IMR-90 (cell line): ENCODE measurements around the gene AMOTL2. TPM values are rescaled to one million over a fixed set of nuclear protein-coding genes. Genes with fewer than 3 reads are reported as not detected.

ENCODE experiments used
- ATAC-seq: fragments of 200-7000 bp; cut with Tn5 transposase; 2 replicates; pipeline ENCODE4 v1.9.1; 2020; ENCODE audit warnings: low read depth, mild to moderate bottlenecking, moderate library complexity
- BruUV-seq: library from RNA; stranded (reverse); fragments of 400-500 nt; replicated peaks from 2 replicates; lab custom pipeline; 2021; lab: Mats Ljungman, UMichigan
- CTCF ChIA-PET: fragments of 300-600 bp; formaldehyde crosslinking; extraction: SDS; loops from one replicate; lab custom pipeline; 2021; ENCODE audit warnings: antibody characterized with exemption; lab: Yijun Ruan, JAX
- POLR2A ChIA-PET: fragments of 300-600 bp; sonication (Branson Sonifier 250); formaldehyde crosslinking; loops from one replicate; lab custom pipeline; 2022; ENCODE audit warnings: antibody characterized with exemption; ENCODE audit not compliant: unreplicated experiment; lab: Charles Lee
- DNase-seq: peaks from one replicate; pipeline ENCODE4 v3.0.0; 2013
- H2AFZ ChIP-seq: replicated peaks from 2 replicates; pipeline ENCODE3; 2013; ENCODE audit warnings: low read length, mild to moderate bottlenecking; ENCODE audit not compliant: poor library complexity
- H2AK5ac ChIP-seq: 2 replicates; pipeline ENCODE4 v1.6.1; 2013; ENCODE audit warnings: low read depth, low read length, inconsistent platforms
- H2AK9ac ChIP-seq: replicated peaks from 2 replicates; pipeline ENCODE3; 2013; ENCODE audit warnings: mild to moderate bottlenecking, low read depth, low read length, moderate library complexity; ENCODE audit not compliant: poor library complexity
- H2BK120ac ChIP-seq: 2 replicates; pipeline ENCODE4 v1.6.1; 2013; ENCODE audit warnings: low read depth, low read length, inconsistent platforms
- H2BK15ac ChIP-seq: 3 replicates; pipeline ENCODE4 v1.6.1; 2013; ENCODE audit warnings: low read depth, low read length, inconsistent platforms
- H2BK20ac ChIP-seq: 2 replicates; pipeline ENCODE4 v1.6.1; 2013; ENCODE audit warnings: low read depth, mild to moderate bottlenecking, inconsistent platforms, low read length, moderate library complexity
- H2BK5ac ChIP-seq: 2 replicates; pipeline ENCODE4 v1.6.1; 2013; ENCODE audit warnings: mild to moderate bottlenecking, low read depth, low read length, inconsistent platforms; ENCODE audit not compliant: poor library complexity, severe bottlenecking
- H3K14ac ChIP-seq: replicated peaks from 2 replicates; pipeline ENCODE4 v1.6.1; 2013; ENCODE audit warnings: low read depth, low read length, inconsistent platforms
- H3K18ac ChIP-seq: 2 replicates; pipeline ENCODE4 v1.6.1; 2013; ENCODE audit warnings: low read depth, low read length, control low read depth
- H3K23ac ChIP-seq: 2 replicates; pipeline ENCODE4 v1.6.1; 2013; ENCODE audit warnings: low read depth, low read length, inconsistent platforms
- H3K27ac ChIP-seq: 2 replicates; pipeline ENCODE4 v1.5.1; 2013; ENCODE audit warnings: mild to moderate bottlenecking, control low read depth, low read length; ENCODE audit not compliant: insufficient read depth
- H3K27me3 ChIP-seq: 2 replicates; pipeline ENCODE4 v1.6.1; 2013; ENCODE audit warnings: low read length; ENCODE audit not compliant: control insufficient read depth, insufficient read depth
- H3K36me3 ChIP-seq: 2 replicates; pipeline ENCODE4 v1.6.1; 2013; ENCODE audit warnings: low read length, mixed read lengths; ENCODE audit not compliant: control insufficient read depth, insufficient read depth
- H3K4ac ChIP-seq: 2 replicates; pipeline ENCODE4 v1.6.1; 2013; ENCODE audit warnings: low read depth, low read length, inconsistent platforms
- H3K4me1 ChIP-seq: 2 replicates; pipeline ENCODE4 v1.6.1; 2013; ENCODE audit warnings: low read length, mixed read lengths; ENCODE audit not compliant: control insufficient read depth, insufficient read depth
- H3K4me2 ChIP-seq: 2 replicates; pipeline ENCODE4 v1.6.1; 2013; ENCODE audit warnings: low read depth, mild to moderate bottlenecking, control low read depth, low read length, moderate library complexity
- H3K4me3 ChIP-seq: 2 replicates; pipeline ENCODE4 v1.5.1; 2013; ENCODE audit warnings: low read depth, mild to moderate bottlenecking, control low read depth, low read length, moderate library complexity; ENCODE audit not compliant: insufficient read depth
- H3K56ac ChIP-seq: 2 replicates; pipeline ENCODE4 v1.6.1; 2013; ENCODE audit warnings: low read length, inconsistent platforms; ENCODE audit not compliant: insufficient read depth; ENCODE audit errors: extremely low read depth
- H3K79me1 ChIP-seq, 2 experiments: 2 replicates each; pipeline ENCODE4 v1.6.1; 2013; ENCODE audit warnings: low read length in 2 of 2, inconsistent platforms in 1 of 2, low read depth in 1 of 2
- H3K9ac ChIP-seq: 2 replicates; pipeline ENCODE4 v1.6.1; 2013; ENCODE audit warnings: low read depth, low read length, control low read depth
- H3K9me1 ChIP-seq: 2 replicates; pipeline ENCODE4 v1.6.1; 2013; ENCODE audit warnings: low read length, inconsistent platforms; ENCODE audit not compliant: insufficient read depth
- H3K9me3 ChIP-seq: 2 replicates; pipeline ENCODE4 v1.6.1; 2013; ENCODE audit warnings: low read length; ENCODE audit not compliant: control insufficient read depth, insufficient read depth
- H4K20me1 ChIP-seq: 2 replicates; pipeline ENCODE4 v1.6.1; 2013; ENCODE audit warnings: low read length, inconsistent platforms; ENCODE audit not compliant: insufficient read depth
- H4K5ac ChIP-seq: 2 replicates; pipeline ENCODE4 v1.6.1; 2013; ENCODE audit warnings: mild to moderate bottlenecking, low read depth, low read length, control low read depth
- H4K8ac ChIP-seq, 2 experiments: 2 replicates each; pipeline ENCODE4 v1.6.1; 2013; ENCODE audit warnings: low read depth in 2 of 2, low read length in 2 of 2, control low read depth in 1 of 2, inconsistent platforms in 1 of 2
- H4K91ac ChIP-seq: 2 replicates; pipeline ENCODE4 v1.6.1; 2013; ENCODE audit warnings: low read depth, low read length, inconsistent platforms; ENCODE audit not compliant: insufficient read depth
- CHD1 ChIP-seq: IDR thresholded peaks from 2 replicates; pipeline ENCODE4 v1.6.1; 2012; ENCODE audit warnings: low read depth, low read length, improper control_type of control experiment
- FOS ChIP-seq: fragments of 150-350 bp; IDR thresholded peaks from 2 replicates; pipeline ENCODE4 v1.6.1; 2016; ENCODE audit warnings: low read depth, low read length
- WGBS, 2 experiments: methylation state at CpG; one replicate each; pipeline versions ENCODE4 v1.1.5 to v1.1.7; 2013; ENCODE audit warnings: missing lambda C conversion rate in 2 of 2; ENCODE audit not compliant: insufficient read length in 1 of 2; ENCODE audit errors: extremely low coverage in 2 of 2; 5-methylcytosine and 5-hydroxymethylcytosine counted together
- dilution Hi-C: fragments of 300-500 bp; cut with HindIII; formaldehyde crosslinking; loops from one replicate; pipeline ENCODE4 v1.14.3; 2018; ENCODE audit warnings: low sequenced_read_pairs; ENCODE audit not compliant: unreplicated experiment
- in situ Hi-C: fragments of 300-500 bp; cut with MboI; formaldehyde crosslinking; loops from 3 replicates; pipeline ENCODE4 v1.14.3; 2019; ENCODE audit warnings: low sequenced_read_pairs, inconsistent platforms, mixed read lengths
- intact Hi-C: fragments of 100-400 bp; cut with micrococcal nuclease; formaldehyde crosslinking; loops from 2 replicates; pipeline ENCODE4 v1.10.0; 2022
- polyA plus RNA-seq, 3 experiments: library from polyadenylated mRNA; depleted of rRNA; stranded (reverse); fragments of >200 nt; gene quantifications; 2 replicates each; pipeline ENCODE4 v1.2.3, GENCODE V29; 2012; ENCODE audit warnings: low replicate concordance in 1 of 3
- total RNA-seq: library from RNA; depleted of rRNA; stranded (reverse); fragments of >200 nt; gene quantifications from 2 replicates; pipeline ENCODE4 v1.2.3, GENCODE V29; 2012

The AMOTL2 gene
- total and polyA plus RNA-seq, 2 of the 4 experiments (the other 2 are of a cell fraction), result 162 to 176 TPM

GRCh38 chr3:134397755-134398154 is 23.5 kb upstream of the AMOTL2 start:
- Histone ChIP-seq H3K79me1 (no peaks in the 10 kb centered on the region), H2AK5ac (no peak overlapping the region), H3K4ac (no peak overlapping the region), H3K14ac (no peak overlapping the region), H3K4me2 (no peak overlapping the region), H2BK15ac (no peak overlapping the region), H3K27me3 (no peaks in the 10 kb centered on the region; the same call in 1 of the 2 replicates), H3K36me3 (no peaks in the 10 kb centered on the region), H2AFZ (no peak overlapping the region), H3K23ac (no peak overlapping the region), H3K27ac (no peak overlapping the region), H3K9ac (no peak overlapping the region), H3K9me1 (no peaks in the 10 kb centered on the region; the same call in 1 of the 2 replicates), H3K4me1 (no peaks in the 10 kb centered on the region; the same call in 1 of the 2 replicates), H4K8ac (no peak overlapping the region), H2AK9ac (no peak overlapping the region), H2BK5ac (no peak overlapping the region), H3K56ac (no peak overlapping the region), H3K9me3 (peaks cover 8% of the 10 kb centered on the region), H2BK20ac (no peak overlapping the region), H4K5ac (no peak overlapping the region), H3K18ac (no peak overlapping the region), H4K20me1 (no peaks in the 10 kb centered on the region), H3K4me3 (no peak overlapping the region), H4K91ac (no peak overlapping the region), H2BK120ac (no peak overlapping the region)
- intact Hi-C loops, result no loop called here
- DNase-seq (no peak), ATAC-seq (no peak)
- CTCF ChIA-PET, result no interaction called here
- dilution Hi-C loops, result no loop called here
- POLR2A ChIA-PET, result interaction anchor here (0.6 kb wide), 1 partner anchor 29 kb away, joined by 5 read pairs; no protein-coding TSS in a partner anchor
- in situ Hi-C loops, result no loop called here
- BruUV-seq, result no TSS peak
- TF ChIP-seq FOS (0 out of 2 replicates have a peak, but pooled peaks have one; percentile 36), CHD1 (no peak)
- WGBS, 2 experiments, result no CpG with 5 or more reads among the region's 7 CpGs
